NCI-H128 (cell line): Measurements from ENCODE around the gene MAP3K10.
A peak's percentile ranks its signal among the peaks of the same experiment; 100 is the strongest.
"Not testable (repeated sequence)": the region's sequence is repeated elsewhere in the genome, so short reads cannot be mapped to it uniquely, and the experiment has no call there.

ENCODE experiments used
- DNase-seq: peaks from one replicate; lab custom pipeline; 2025; ENCODE audit not compliant: unreplicated experiment; lab: John Stamatoyannopoulos, UW

Gene MAP3K10

GRCh38 chr19:40171293-40171692 lies 19.9 kb upstream of the MAP3K10 start:
- not testable (repeated sequence) for DNase-seq

- DNase-seq: no peak
Measured at GRCh38 chr19:40174092-40174491, 17.1 kb upstream of the MAP3K10 start.

- DNase-seq: no peak
Measured at GRCh38 chr19:40175820-40176219, 15.4 kb upstream of the MAP3K10 start.

- no peak for DNase-seq
Measured at GRCh38 chr19:40177286-40178070, 13.7 kb upstream of the MAP3K10 start.

DNA sequence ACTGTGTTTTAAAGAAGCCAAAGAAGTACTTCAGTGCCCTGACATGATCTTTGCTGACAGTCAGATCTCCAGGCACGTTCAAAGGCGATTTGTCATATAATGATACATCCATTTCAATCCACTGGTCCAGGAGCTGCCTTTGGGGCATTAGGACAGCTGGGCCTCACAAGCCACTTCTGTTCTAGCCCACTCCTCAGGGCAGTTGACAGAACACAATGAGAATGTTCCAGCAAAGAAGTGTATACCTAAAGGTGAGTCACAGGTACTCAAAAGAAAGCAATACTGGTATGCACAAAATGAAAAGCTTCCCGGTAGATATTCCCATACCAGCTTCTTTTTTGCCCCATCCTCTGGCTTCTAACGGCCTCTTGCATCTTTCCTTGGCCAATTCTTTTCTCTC lies 12.5 kb upstream of the MAP3K10 start:
- DNase-seq: no peak

GRCh38 chr19:40184273-40184672 lies 7.0 kb upstream of the MAP3K10 start:
- DNase-seq: no peak

GRCh38 chr19:40191836-40192646 lies 815 bp downstream of the MAP3K10 start:
- DNase-seq: peak; percentile 7

- no peak for DNase-seq
Measured at GRCh38 chr19:40192758-40193586, 1.7 kb downstream of the MAP3K10 start.

DNA sequence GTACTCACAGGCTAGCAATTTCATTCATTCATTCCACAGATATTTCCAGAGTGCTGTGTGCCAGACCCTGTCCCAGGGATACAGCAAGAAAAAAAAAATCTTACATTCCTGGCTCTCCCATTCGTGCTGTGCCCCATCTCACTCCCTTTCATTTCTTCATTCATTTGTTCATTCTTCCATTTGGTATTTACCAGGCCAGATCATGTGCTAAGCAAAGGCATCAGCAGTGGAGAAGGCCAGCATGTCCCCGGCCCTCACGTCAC lies 2.3 kb downstream of the MAP3K10 start:
- DNase-seq: no peak

- DNase-seq: no peak
Measured at GRCh38 chr19:40198272-40198990, 7.2 kb downstream of the MAP3K10 start.

- DNase-seq: no peak
Measured at GRCh38 chr19:40200341-40201099, 9.3 kb downstream of the MAP3K10 start.

GRCh38 chr19:40204381-40204780 lies 13.2 kb downstream of the MAP3K10 start:
- no peak for DNase-seq

DNA sequence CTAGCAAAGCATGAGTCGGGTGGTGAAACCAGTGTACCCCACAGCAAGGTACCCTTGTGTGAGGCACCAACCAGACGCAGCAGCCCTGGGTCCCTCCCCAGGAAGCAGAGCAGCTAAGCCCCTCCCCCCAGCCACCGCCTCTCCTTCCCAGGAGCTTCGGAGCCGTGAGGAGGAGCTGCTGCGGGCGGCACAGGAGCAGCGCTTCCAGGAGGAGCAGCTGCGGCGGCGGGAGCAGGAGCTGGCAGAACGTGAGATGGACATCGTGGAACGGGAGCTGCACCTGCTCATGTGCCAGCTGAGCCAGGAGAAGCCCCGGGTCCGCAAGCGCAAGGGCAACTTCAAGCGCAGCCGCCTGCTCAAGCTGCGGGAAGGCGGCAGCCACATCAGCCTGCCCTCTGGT lies 14.5 kb downstream of the MAP3K10 start:
- no peak for DNase-seq

DNA sequence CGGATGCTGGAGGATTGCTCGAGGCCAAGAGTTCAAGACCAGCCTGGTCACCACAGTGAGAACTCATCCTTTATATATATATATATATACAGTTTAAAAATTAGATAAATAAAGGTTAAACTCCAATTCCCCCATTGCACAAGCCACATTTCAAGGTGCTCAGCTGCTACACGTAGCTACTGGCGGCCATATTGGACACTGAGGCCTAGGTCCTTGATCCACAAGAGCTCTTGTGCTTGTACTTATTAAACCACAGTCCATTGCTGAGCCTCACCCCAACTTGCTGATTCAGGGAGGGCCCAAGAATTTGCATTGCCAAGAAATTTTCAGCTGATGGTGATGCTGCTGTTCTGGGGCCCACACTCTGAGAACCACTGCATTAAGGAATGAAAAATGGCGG lies 17.4 kb downstream of the MAP3K10 start:
- DNase-seq: no peak

GRCh38 chr19:40210889-40211288 lies 19.7 kb downstream of the MAP3K10 start:
- no peak for DNase-seq

GRCh38 chr19:40213251-40213829 lies 22.1 kb downstream of the MAP3K10 start:
- no peak for DNase-seq

DNA sequence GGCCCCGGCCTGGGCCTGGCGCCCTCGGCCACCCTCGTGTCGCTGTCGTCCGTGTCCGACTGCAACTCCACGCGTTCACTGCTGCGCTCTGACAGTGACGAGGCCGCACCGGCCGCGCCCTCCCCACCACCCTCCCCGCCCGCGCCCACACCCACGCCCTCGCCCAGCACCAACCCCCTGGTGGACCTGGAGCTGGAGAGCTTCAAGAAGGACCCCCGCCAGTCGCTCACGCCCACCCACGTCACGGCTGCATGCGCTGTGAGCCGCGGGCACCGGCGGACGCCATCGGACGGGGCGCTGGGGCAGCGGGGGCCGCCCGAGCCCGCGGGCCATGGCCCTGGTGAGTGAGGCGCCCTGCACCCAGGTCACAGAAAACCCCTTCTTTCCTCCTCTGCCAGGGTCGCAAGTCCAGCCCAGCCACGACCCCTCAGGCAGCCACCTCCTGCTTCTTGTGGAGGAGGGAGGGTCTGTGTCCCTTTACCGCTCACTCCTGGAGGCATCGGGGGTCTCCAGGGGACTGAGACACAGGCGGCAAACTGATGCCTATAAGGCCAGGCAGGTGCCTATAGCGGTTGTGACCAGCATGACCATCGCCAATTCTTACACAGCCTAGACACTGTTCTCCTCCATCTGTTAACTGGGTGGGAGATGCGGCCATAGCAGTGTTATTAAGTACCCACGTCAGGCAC lies 22.8 kb downstream of the MAP3K10 start:
- no peak for DNase-seq

DNA sequence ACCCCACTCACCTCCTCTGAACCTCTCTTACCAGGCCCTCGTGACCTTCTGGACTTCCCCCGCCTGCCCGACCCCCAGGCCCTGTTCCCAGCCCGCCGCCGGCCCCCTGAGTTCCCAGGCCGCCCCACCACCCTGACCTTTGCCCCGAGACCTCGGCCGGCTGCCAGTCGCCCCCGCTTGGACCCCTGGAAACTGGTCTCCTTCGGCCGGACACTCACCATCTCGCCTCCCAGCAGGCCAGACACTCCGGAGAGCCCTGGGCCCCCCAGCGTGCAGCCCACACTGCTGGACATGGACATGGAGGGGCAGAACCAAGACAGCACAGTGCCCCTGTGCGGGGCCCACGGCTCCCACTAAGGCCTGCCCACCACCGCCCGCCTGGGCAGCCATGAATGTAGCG lies 23.7 kb downstream of the MAP3K10 start:
- DNase-seq: no peak

DNA sequence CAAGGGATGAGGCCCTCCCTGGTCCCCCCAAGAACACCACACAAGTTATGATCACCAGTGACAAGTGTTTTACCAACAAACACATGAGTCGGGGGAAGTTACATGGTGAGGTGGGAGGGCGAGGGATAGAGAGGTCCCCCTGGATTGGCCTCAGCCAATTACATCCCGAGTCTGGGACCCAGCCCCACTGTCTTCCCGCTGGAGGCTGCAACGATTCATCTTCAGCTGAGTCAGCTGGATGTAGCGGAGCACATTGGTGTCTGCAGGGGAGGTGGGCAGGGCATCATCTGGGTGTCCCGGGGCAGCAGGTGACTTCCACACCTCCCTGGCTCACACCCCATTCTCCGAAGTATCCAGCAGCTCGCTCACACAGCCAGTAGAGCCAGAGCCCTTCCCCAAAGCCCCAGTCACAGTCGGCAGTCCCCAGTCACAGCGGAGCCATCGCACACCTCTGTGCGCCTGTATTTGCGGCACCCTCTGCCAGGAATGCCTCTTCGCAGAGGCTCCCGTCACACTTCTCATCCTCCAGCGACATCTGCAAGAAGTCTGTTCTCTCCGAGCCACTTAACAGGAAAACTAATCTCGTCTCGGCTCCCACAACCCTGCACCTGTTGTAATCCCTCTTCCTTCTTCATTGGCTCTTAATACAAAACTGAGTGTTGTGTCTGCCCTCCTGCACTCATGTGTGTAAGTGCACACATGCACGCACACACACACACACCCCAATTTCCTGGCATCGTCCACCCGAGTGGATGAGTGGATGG lies 25.0 kb downstream of the MAP3K10 start:
- no peak for DNase-seq
